ENCODE data around the gene SLC25A36. TPM values are rescaled to one million over a fixed set of nuclear protein-coding genes. Genes with fewer than 3 reads are reported as not detected.

SLC25A36 gene
- polyA plus RNA-seq (2013) = 30.9 and 31.9 TPM in 2 replicates

GRCh38 chr3:140941434-140942220 is at the start of gene SLC25A36:
Gene SLC25A36 (plus strand): TSS chr3:140941836. CDS start chr3:140942055, 219 bp downstream.
- Histone ChIP-seq H3K18ac (ENCODE audit: low read length) (peak within 1 kb of the TSS; percentile 94), H4K8ac (ENCODE audit: low read depth, low read length) (peak within 1 kb of the TSS; percentile 97), H4K91ac (ENCODE audit: low read depth, low read length) (peak within 1 kb of the TSS; percentile 81), H3K79me1 (ENCODE audit: low read length) (peaks cover 7% of the 10 kb centered on the region), H3K4me1 (ENCODE audit: control insufficient read depth in 1 of 2, insufficient read depth in 2 of 2, low read length in 2 of 2) (no peaks in the 10 kb centered on the region), H2BK120ac (ENCODE audit: insufficient read depth, low read length, poor library complexity) (peak within 1 kb of the TSS; percentile 88), H2AK5ac (ENCODE audit: low read length) (peak within 1 kb of the TSS; percentile 30), H3K23ac (ENCODE audit: low read length) (no peak within 1 kb of the TSS), H3K27ac (ENCODE audit: low read depth, low read length) (peak within 1 kb of the TSS; percentile 88), H2BK12ac (ENCODE audit: low read length) (peak within 1 kb of the TSS; percentile 50), H3K36me3 (ENCODE audit: control insufficient read depth in 1 of 2, insufficient read depth in 2 of 2, low read length in 2 of 2) (no peaks in the 10 kb centered on the region), H3K4ac (ENCODE audit: low read depth, low read length) (peak within 1 kb of the TSS; percentile 84), H4K12ac (ENCODE audit: low read depth, low read length) (peak within 1 kb of the TSS; percentile 92), H3K14ac (ENCODE audit: low read length) (peak within 1 kb of the TSS; percentile 96), H3K27me3 (ENCODE audit: insufficient read depth, low read length) (no peaks in the 10 kb centered on the region), H3K79me2 (ENCODE audit: control insufficient read depth, insufficient read depth, low read length, poor library complexity) (peaks cover 7% of the 10 kb centered on the region), H3K9ac (ENCODE audit: low read length) (peak within 1 kb of the TSS; percentile 95), H3K4me3 (ENCODE audit: low read depth, low read length) (peak within 1 kb of the TSS; percentile 97), H2BK5ac (ENCODE audit: low read depth, low read length, poor library complexity) (peak within 1 kb of the TSS; percentile 86), H3K9me3 (ENCODE audit: insufficient read depth, low read depth, low read length) (no peaks in the 10 kb centered on the region), H2AFZ (ENCODE audit: insufficient read depth, low read length, poor library complexity) (peak within 1 kb of the TSS; percentile 98), H3K4me2 (ENCODE audit: low read length) (peak within 1 kb of the TSS; percentile 91)
- WGBS (ENCODE audit: extremely low coverage, insufficient coverage, insufficient read length) = no CpG with 5 or more reads among the region's 72 CpGs
- peak; percentile 98 to 99 for DNase-seq

GRCh38 chr3:140896997-140897396 is 44.6 kb upstream of the SLC25A36 start:
- Histone ChIP-seq H4K91ac (ENCODE audit: low read depth, low read length) (no peak overlapping the region), H4K12ac (ENCODE audit: low read depth, low read length) (no peak overlapping the region), H3K4me3 (ENCODE audit: low read depth, low read length) (no peak overlapping the region), H3K18ac (ENCODE audit: low read length) (no peak overlapping the region), H3K27ac (ENCODE audit: low read depth, low read length) (no peak overlapping the region), H3K14ac (ENCODE audit: low read length) (no peak overlapping the region), H2AK5ac (ENCODE audit: low read length) (no peak overlapping the region), H2BK120ac (ENCODE audit: insufficient read depth, low read length, poor library complexity) (no peak overlapping the region), H2AFZ (ENCODE audit: insufficient read depth, low read length, poor library complexity) (no peak overlapping the region), H4K8ac (ENCODE audit: low read depth, low read length) (no peak overlapping the region), H3K27me3 (ENCODE audit: insufficient read depth, low read length) (no peaks in the 10 kb centered on the region), H3K23ac (ENCODE audit: low read length) (no peak overlapping the region), H3K79me2 (ENCODE audit: control insufficient read depth, insufficient read depth, low read length, poor library complexity) (no peaks in the 10 kb centered on the region), H3K9ac (ENCODE audit: low read length) (no peak overlapping the region), H3K9me3 (ENCODE audit: insufficient read depth, low read depth, low read length) (no peaks in the 10 kb centered on the region), H2BK12ac (ENCODE audit: low read length) (no peak overlapping the region), H3K4me2 (ENCODE audit: low read length) (no peak overlapping the region), H2BK5ac (ENCODE audit: low read depth, low read length, poor library complexity) (no peak overlapping the region), H3K36me3 (ENCODE audit: control insufficient read depth in 1 of 2, insufficient read depth in 2 of 2, low read length in 2 of 2) (no peaks in the 10 kb centered on the region), H3K79me1 (ENCODE audit: low read length) (no peaks in the 10 kb centered on the region), H3K4me1 (ENCODE audit: control insufficient read depth in 1 of 2, insufficient read depth in 2 of 2, low read length in 2 of 2) (peaks cover 0 to 2% of the 10 kb centered on the region in 2 experiments), H3K4ac (ENCODE audit: low read depth, low read length) (no peak overlapping the region)
- no CpG with 5 or more reads among the region's 3 CpGs for WGBS (ENCODE audit: extremely low coverage, insufficient coverage, insufficient read length)
- no peak for DNase-seq

- Histone ChIP-seq H3K36me3 (ENCODE audit: control insufficient read depth in 1 of 2, insufficient read depth in 2 of 2, low read length in 2 of 2) (no peaks in the 10 kb centered on the region), H3K79me1 (ENCODE audit: low read length) (no peaks in the 10 kb centered on the region), H3K4me2 (ENCODE audit: low read length) (no peak overlapping the region), H2AFZ (ENCODE audit: insufficient read depth, low read length, poor library complexity) (no peak overlapping the region), H3K4me1 (ENCODE audit: control insufficient read depth in 1 of 2, insufficient read depth in 2 of 2, low read length in 2 of 2) (peaks cover 0 to 2% of the 10 kb centered on the region in 2 experiments), H3K79me2 (ENCODE audit: control insufficient read depth, insufficient read depth, low read length, poor library complexity) (no peaks in the 10 kb centered on the region), H3K14ac (ENCODE audit: low read length) (no peak overlapping the region), H3K18ac (ENCODE audit: low read length) (no peak overlapping the region), H3K4ac (ENCODE audit: low read depth, low read length) (no peak overlapping the region), H3K4me3 (ENCODE audit: low read depth, low read length) (no peak overlapping the region), H3K27ac (ENCODE audit: low read depth, low read length) (no peak overlapping the region), H4K8ac (ENCODE audit: low read depth, low read length) (no peak overlapping the region), H2BK5ac (ENCODE audit: low read depth, low read length, poor library complexity) (no peak overlapping the region), H2BK12ac (ENCODE audit: low read length) (no peak overlapping the region), H3K23ac (ENCODE audit: low read length) (no peak overlapping the region), H2AK5ac (ENCODE audit: low read length) (no peak overlapping the region), H4K12ac (ENCODE audit: low read depth, low read length) (no peak overlapping the region), H3K9me3 (ENCODE audit: insufficient read depth, low read depth, low read length) (no peaks in the 10 kb centered on the region), H4K91ac (ENCODE audit: low read depth, low read length) (no peak overlapping the region), H3K27me3 (ENCODE audit: insufficient read depth, low read length) (no peaks in the 10 kb centered on the region), H2BK120ac (ENCODE audit: insufficient read depth, low read length, poor library complexity) (no peak overlapping the region), H3K9ac (ENCODE audit: low read length) (no peak overlapping the region)
- no CpG with 5 or more reads among the region's 3 CpGs for WGBS (ENCODE audit: extremely low coverage, insufficient coverage, insufficient read length)
- peak; percentile 20 to 80 for DNase-seq
Observed at GRCh38 chr3:140898340-140899180, 43.1 kb upstream of the SLC25A36 start.

GRCh38 chr3:140899363-140899762 is 42.3 kb upstream of the SLC25A36 start:
- H2BK12ac ChIP-seq (ENCODE audit: low read length) = no peak overlapping the region
- H3K4me3 ChIP-seq (ENCODE audit: low read depth, low read length) = no peak overlapping the region
- H3K27ac ChIP-seq (ENCODE audit: low read depth, low read length) = no peak overlapping the region
- H4K91ac ChIP-seq (ENCODE audit: low read depth, low read length) = no peak overlapping the region
- H3K23ac ChIP-seq (ENCODE audit: low read length) = no peak overlapping the region
- WGBS (ENCODE audit: extremely low coverage, insufficient coverage, insufficient read length) = no CpG with 5 or more reads among the region's 1 CpG
- no peak overlapping the region for H4K12ac ChIP-seq (ENCODE audit: low read depth, low read length)
- no peaks in the 10 kb centered on the region for H3K27me3 ChIP-seq (ENCODE audit: insufficient read depth, low read length)
- H3K14ac ChIP-seq (ENCODE audit: low read length) = no peak overlapping the region
- no peaks in the 10 kb centered on the region for H3K79me1 ChIP-seq (ENCODE audit: low read length)
- DNase-seq = no peak
- H2AK5ac ChIP-seq (ENCODE audit: low read length) = no peak overlapping the region
- H2BK5ac ChIP-seq (ENCODE audit: low read depth, low read length, poor library complexity) = no peak overlapping the region
- H2AFZ ChIP-seq (ENCODE audit: insufficient read depth, low read length, poor library complexity) = no peak overlapping the region
- no peaks in the 10 kb centered on the region for H3K79me2 ChIP-seq (ENCODE audit: control insufficient read depth, insufficient read depth, low read length, poor library complexity)
- H3K4me2 ChIP-seq (ENCODE audit: low read length) = no peak overlapping the region
- no peak overlapping the region for H4K8ac ChIP-seq (ENCODE audit: low read depth, low read length)
- no peaks in the 10 kb centered on the region for H3K36me3 ChIP-seq (ENCODE audit: control insufficient read depth in 1 of 2, insufficient read depth in 2 of 2, low read length in 2 of 2)
- no peak overlapping the region for H3K4ac ChIP-seq (ENCODE audit: low read depth, low read length)
- no peak overlapping the region for H3K18ac ChIP-seq (ENCODE audit: low read length)
- H3K9me3 ChIP-seq (ENCODE audit: insufficient read depth, low read depth, low read length) = no peaks in the 10 kb centered on the region
- H3K4me1 ChIP-seq (ENCODE audit: control insufficient read depth in 1 of 2, insufficient read depth in 2 of 2, low read length in 2 of 2) = peaks cover 0 to 2% of the 10 kb centered on the region in 2 experiments
- no peak overlapping the region for H3K9ac ChIP-seq (ENCODE audit: low read length)
- no peak overlapping the region for H2BK120ac ChIP-seq (ENCODE audit: insufficient read depth, low read length, poor library complexity)

Measured in trophoblast cell (in vitro differentiated cells and primary cell).